NCI-H446 (cell line): Measurements from ENCODE around the gene CLPX.
"Not testable (repeated sequence)": the region's sequence is repeated elsewhere in the genome, so short reads cannot be mapped to it uniquely, and the experiment has no call there.

Source experiments
- DNase-seq, 2 experiments: peaks; one replicate each; lab custom pipeline; 2025; lab: John Stamatoyannopoulos, UW

Gene CLPX

GRCh38 chr15:65184868-65185717 lies at the start of gene CLPX:
Gene CLPX, minus strand, starts transcription at chr15:65185342. Its CDS starts 189 bp downstream, at chr15:65185153.
- DNase-seq = peak; percentile 78 to 87

- no peak for DNase-seq
These were observed 48.6 kb upstream of the CLPX start for GRCh38 chr15:65233696-65234095.

- DNase-seq = no peak
These were observed 47.4 kb upstream of the CLPX start for GRCh38 chr15:65232520-65232919.

GRCh38 chr15:65231306-65231705 lies 46.2 kb upstream of the CLPX start:
- DNase-seq = no peak

- not testable (repeated sequence) for DNase-seq
These were observed 41.8 kb upstream of the CLPX start for GRCh38 chr15:65226901-65227300.

GRCh38 chr15:65226221-65226620 lies 41.1 kb upstream of the CLPX start:
- DNase-seq = no peak

- no peak for DNase-seq
These were observed 38.9 kb upstream of the CLPX start for GRCh38 chr15:65223996-65224395.

GRCh38 chr15:65222891-65223290 lies 37.7 kb upstream of the CLPX start:
- DNase-seq = no peak

- no peak for DNase-seq
These were observed 36.6 kb upstream of the CLPX start for GRCh38 chr15:65221697-65222096.

- no peak for DNase-seq
These were observed 34.0 kb upstream of the CLPX start for GRCh38 chr15:65219137-65219536.

GRCh38 chr15:65217526-65218482 lies 32.7 kb upstream of the CLPX start:
- no peak for DNase-seq

GRCh38 chr15:65215496-65215895 lies 30.4 kb upstream of the CLPX start:
- DNase-seq = no peak

GRCh38 chr15:65214010-65214409 lies 28.9 kb upstream of the CLPX start:
- no peak for DNase-seq

GRCh38 chr15:65213241-65213640 lies 28.1 kb upstream of the CLPX start:
- DNase-seq = no peak

GRCh38 chr15:65212097-65212496 lies 27.0 kb upstream of the CLPX start:
- DNase-seq = no peak

GRCh38 chr15:65211482-65211982 lies 26.4 kb upstream of the CLPX start:
- peak in 1 of 2 experiments; percentile 37 for DNase-seq

GRCh38 chr15:65210770-65211481 lies 25.8 kb upstream of the CLPX start, which contains the start of gene CILP:
Gene CILP, minus strand, starts transcription at chr15:65211473. Its CDS starts 1,718 bp downstream, at chr15:65209755.
- DNase-seq = no peak

- DNase-seq = no peak
These were observed 24.8 kb upstream of the CLPX start for GRCh38 chr15:65209701-65210643.

GRCh38 chr15:65208647-65209046 lies 23.5 kb upstream of the CLPX start:
- DNase-seq = no peak

- no peak for DNase-seq
These were observed 22.2 kb upstream of the CLPX start for GRCh38 chr15:65207280-65207840.
